Subcutaneous adipose tissue (tissue), 4 donors: Measurements from ENCODE around the gene AFF3. TPM values are rescaled to one million over a fixed set of nuclear protein-coding genes. Genes with fewer than 3 reads are reported as not detected.

Experiments used
- total RNA-seq, 4 donors: library from RNA; depleted of rRNA; stranded (reverse); fragments of >200 nt; gene quantifications; one replicate each; pipeline ENCODE4 v1.1.0, GENCODE V29; 2016
- TF ChIP-seq, protein P1 (sequence below): fragments of 450-650 bp; IDR thresholded peaks from one replicate; pipeline ENCODE4 v1.5.1; 2016; ENCODE audit warnings: low read depth, mild to moderate bottlenecking, control low read depth, antibody characterized with exemption, moderate library complexity

Gene AFF3
- total RNA-seq, 4 donors from 2014 or later, result 2.5 to 6.2 (median 5.6) TPM

DNA sequence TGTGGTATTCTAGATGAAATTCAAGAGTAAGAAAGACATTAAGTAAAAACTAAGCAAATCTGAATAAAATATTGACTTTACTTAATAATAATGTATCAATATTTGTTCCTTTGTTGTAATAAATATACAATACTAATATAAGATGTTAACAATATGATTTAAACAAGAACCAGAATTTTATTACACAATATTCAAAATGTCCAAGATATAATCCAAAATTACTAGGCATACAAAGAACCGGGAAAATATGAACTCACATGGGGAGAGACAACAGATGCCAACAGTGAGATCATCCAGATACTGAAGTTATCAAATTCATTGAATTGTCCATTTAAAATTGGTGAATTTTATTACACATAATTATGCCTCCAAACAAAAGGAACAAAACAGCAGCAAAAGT is 286.3 kb downstream of the AFF3 start:
- TF ChIP-seq, protein P1, sequence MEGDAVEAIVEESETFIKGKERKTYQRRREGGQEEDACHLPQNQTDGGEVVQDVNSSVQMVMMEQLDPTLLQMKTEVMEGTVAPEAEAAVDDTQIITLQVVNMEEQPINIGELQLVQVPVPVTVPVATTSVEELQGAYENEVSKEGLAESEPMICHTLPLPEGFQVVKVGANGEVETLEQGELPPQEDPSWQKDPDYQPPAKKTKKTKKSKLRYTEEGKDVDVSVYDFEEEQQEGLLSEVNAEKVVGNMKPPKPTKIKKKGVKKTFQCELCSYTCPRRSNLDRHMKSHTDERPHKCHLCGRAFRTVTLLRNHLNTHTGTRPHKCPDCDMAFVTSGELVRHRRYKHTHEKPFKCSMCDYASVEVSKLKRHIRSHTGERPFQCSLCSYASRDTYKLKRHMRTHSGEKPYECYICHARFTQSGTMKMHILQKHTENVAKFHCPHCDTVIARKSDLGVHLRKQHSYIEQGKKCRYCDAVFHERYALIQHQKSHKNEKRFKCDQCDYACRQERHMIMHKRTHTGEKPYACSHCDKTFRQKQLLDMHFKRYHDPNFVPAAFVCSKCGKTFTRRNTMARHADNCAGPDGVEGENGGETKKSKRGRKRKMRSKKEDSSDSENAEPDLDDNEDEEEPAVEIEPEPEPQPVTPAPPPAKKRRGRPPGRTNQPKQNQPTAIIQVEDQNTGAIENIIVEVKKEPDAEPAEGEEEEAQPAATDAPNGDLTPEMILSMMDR, result no peak

DNA sequence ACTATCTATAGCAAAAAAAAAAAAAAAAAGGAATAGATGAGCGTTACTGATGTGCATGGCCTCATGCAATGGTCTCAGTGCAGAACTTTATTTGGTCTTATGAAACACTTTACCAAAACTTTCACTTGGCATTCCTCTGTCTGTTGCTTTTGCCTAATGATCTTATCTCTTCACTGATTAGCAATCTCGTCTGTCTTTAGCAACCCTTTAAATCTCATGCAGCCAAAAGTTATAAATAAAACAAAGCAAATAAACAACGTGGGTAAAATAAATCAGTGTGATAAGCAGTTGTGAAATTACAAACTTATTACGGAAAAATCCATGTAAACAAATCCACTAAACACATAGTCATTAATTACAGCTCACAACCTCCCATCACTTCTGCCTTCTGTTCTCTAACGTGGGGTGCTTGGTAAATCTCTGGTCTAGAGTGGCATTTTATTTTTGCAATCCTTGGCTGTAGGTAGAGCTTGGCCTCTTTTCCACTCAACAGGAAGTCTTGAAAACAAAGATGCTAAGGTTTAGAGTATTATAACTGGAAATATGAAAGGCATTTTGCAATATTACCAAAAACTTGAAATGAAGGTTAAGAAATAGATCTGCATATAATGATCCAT is 288.0 kb downstream of the AFF3 start:
- TF ChIP-seq, protein P1, result no peak

DNA sequence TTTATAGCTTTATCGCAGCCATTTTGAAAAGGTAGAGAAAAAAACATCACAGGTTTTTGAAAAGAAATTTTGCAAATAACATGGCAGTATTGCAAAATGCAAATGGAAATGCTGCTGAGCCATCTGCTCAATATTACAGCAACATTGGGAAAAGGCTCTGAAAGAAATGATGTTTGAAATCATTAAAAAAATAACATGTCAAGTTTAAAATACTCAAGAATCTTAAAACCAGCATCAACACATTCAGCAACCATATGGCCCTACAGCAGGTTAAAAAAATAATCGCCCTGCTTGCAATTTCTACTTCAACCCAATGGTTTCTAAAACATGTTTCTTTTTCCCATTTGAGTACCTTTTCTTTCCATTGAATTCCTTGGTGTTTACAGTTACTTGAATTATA is 289.4 kb downstream of the AFF3 start:
- TF ChIP-seq, protein P1, result no peak

DNA sequence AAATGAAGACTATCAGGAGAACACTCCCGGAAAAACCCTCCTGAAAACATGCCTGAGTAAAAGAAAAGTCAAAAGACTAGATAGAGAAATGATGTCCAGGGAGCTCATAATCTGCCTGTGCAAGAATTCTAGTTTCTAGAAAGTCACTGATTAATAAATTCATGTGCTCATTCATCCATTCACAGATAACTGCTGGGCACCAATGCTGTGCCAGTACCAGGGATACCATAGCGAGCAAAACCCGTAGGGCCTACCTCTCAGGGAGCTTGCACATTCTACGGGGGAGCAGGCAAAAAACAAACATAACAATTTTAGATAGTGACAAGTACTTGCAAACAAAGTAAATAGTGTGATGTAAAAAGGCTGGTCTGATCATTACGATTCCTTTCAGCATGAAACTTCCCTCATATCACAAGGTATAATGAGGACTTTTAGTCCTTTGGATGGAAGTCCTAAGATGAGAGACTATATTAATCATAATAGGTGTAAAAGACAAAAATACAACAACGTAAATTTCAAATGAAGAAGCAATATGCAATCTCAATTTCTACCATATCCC is 289.9 kb downstream of the AFF3 start:
- TF ChIP-seq, protein P1, result no peak

DNA sequence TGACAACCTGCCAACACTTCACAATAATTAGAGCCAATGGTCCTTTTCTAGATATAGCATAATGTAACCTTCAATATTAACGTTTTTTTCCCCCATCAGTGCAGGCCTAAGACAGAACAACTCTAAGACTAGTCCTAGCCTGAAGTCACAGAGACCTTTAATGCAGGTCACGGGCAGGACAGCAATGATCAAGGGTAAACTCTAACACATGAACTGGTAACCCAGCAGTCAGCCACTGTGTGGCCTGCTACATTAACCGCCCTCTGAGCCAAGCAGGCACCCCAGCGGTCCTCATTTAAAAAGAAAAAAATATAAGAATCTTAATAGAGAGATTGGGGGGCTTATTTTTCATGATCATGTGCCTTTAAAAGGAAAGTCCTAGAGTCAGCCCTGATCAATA is 290.6 kb downstream of the AFF3 start:
- TF ChIP-seq, protein P1, result no peak

DNA sequence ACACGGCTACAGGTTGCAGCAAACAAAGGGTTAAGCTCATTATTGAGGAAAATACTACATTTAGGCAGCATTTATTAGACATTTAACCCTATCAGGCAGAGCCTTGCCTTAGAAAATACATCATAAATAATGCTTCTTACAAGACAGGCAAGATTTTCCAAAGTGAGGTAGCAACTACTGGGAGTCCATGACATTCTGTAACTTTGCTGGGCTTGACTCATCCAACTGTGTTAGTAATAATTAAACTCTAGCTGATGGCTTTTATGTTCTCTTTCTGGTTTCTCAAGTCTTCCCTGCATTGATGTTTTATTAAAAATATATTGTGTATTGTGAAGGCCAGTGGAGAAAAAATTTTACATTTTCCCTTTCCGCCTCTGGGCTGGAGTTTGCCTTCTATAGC is 291.3 kb downstream of the AFF3 start:
- TF ChIP-seq, protein P1, result no peak

DNA sequence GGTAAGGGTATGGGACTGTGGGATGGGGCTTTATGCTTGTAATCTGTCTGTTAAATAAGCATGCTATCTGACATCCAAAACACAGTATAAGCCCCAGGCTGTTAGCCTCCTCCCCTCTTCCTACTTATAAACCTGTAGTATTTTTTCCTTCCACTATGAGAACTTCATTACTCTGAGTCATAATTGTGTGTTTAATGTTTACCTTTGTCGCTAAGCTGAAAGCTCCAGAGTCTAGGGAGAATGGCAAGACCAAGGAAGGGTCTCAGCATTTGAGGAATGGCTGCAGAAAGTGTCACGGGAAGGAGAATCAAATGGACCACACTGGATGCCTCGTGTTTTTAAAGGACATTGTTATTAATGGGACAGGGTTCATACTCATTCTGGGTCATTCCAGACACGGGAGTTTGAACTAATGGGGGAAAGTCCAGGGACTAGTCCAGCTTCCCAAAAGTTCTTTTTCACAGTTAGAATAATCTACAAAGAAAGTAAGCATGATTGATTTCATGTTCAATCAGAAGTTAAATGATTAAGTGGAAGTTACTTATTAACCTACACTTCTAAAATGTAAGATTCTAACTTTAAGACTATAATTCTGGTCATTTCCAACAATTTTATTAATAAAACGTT is 292.2 kb downstream of the AFF3 start:
- TF ChIP-seq, protein P1, result no peak
